Peyer's patch (tissue), 4 donors: ENCODE results near the gene GLRX5. TPM values are rescaled to one million over a fixed set of nuclear protein-coding genes. Genes with fewer than 3 reads are reported as not detected.
"Not testable (repeated sequence)": the region's sequence is repeated elsewhere in the genome, so short reads cannot be mapped to it uniquely, and the experiment has no call there.

ENCODE experiments used
- DNase-seq, 3 donors: peaks; one replicate each; pipeline ENCODE4 v3.0.0-alpha.2; 2017 to 2019
- H3K27ac ChIP-seq, 4 donors: fragments of 200-600 bp; sonication (generic); one replicate each; pipeline ENCODE4 v1.5.1; 2016 to 2019
- H3K27me3 ChIP-seq, 2 donors: fragments of 200-600 bp; sonication (generic); one replicate each; pipeline ENCODE4 v1.5.1; 2019
- H3K36me3 ChIP-seq, 3 donors: fragments of 200-600 bp; sonication (generic); one replicate each; pipeline ENCODE4 v1.5.1; 2016 to 2019
- H3K4me1 ChIP-seq, 4 donors: fragments of 200-600 bp; sonication (generic); one replicate each; pipeline ENCODE4 v1.5.1; 2016 to 2019
- H3K4me3 ChIP-seq, 4 donors: fragments of 200-600 bp; sonication (generic); 1 replicate in 3 of 4; 2 replicates in 1 of 4; pipeline ENCODE4 v1.5.1; 2016 to 2019; ENCODE audit warnings: mild to moderate bottlenecking in 1 of 4
- H3K9me3 ChIP-seq, 4 donors: fragments of 200-600 bp; sonication (generic); one replicate each; pipeline ENCODE4 v1.5.1; 2016 to 2019; ENCODE audit warnings: mild to moderate bottlenecking in 1 of 4
- POLR2A ChIP-seq, 2 donors: fragments of 450-650 bp; IDR thresholded peaks; one replicate each; pipeline ENCODE4 v1.5.1; 2017; ENCODE audit warnings: antibody characterized with exemption in 2 of 2, mild to moderate bottlenecking in 2 of 2, moderate library complexity in 2 of 2
- total RNA-seq, 4 donors: library from RNA; depleted of rRNA; stranded (reverse); fragments of >200 nt; gene quantifications; one replicate each; pipeline ENCODE4 v1.1.0, GENCODE V29; 2016
- TF ChIP-seq, protein P1 (sequence below), 6 experiments: fragments of 450-650 bp in 4 of 6; fragments of 200-600 bp in 2 of 6; sonication (generic) in 1 of 6; IDR thresholded peaks; one replicate each; pipeline ENCODE4 v1.5.1; 2017 to 2019; ENCODE audit warnings: antibody characterized with exemption in 6 of 6, mild to moderate bottlenecking in 3 of 6, moderate library complexity in 1 of 6

GLRX5 gene
- total RNA-seq, 4 donors from 2014 or later = 24.8 to 42.7 (median 29.5) TPM

DNA sequence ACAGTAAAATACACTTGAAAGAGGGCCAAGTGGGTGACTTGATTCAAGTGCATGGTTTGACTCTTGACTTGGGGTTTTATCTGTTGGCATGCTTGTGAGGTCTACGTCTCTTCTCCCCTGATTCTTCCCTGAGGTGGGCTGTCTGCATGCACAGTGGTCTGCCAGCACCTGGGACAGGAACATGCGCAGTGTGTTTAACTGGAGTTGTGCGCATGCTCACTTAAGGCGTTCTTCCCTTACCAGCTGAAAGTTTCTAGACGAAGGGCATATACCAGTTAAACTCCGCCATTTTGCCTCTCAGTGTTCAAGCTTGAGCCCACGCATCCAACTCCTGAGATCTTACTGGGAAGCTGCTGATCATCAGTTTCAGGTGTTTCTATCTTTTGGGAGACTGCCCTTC is 38.5 kb downstream of the GLRX5 start:
- H3K9me3 ChIP-seq = no peaks in the 10 kb centered on the region
- DNase-seq = no peak
- H3K4me3 ChIP-seq = no peak overlapping the region
- no peaks in the 10 kb centered on the region for H3K36me3 ChIP-seq
- no peaks in the 10 kb centered on the region for H3K4me1 ChIP-seq
- H3K27me3 ChIP-seq = no peaks in the 10 kb centered on the region
- TF ChIP-seq, protein P1, sequence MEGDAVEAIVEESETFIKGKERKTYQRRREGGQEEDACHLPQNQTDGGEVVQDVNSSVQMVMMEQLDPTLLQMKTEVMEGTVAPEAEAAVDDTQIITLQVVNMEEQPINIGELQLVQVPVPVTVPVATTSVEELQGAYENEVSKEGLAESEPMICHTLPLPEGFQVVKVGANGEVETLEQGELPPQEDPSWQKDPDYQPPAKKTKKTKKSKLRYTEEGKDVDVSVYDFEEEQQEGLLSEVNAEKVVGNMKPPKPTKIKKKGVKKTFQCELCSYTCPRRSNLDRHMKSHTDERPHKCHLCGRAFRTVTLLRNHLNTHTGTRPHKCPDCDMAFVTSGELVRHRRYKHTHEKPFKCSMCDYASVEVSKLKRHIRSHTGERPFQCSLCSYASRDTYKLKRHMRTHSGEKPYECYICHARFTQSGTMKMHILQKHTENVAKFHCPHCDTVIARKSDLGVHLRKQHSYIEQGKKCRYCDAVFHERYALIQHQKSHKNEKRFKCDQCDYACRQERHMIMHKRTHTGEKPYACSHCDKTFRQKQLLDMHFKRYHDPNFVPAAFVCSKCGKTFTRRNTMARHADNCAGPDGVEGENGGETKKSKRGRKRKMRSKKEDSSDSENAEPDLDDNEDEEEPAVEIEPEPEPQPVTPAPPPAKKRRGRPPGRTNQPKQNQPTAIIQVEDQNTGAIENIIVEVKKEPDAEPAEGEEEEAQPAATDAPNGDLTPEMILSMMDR (IDR thresholded peaks at IDR 0.05) = no peak
- no peak for TF ChIP-seq POLR2A (IDR thresholded peaks at IDR 0.05)
- H3K27ac ChIP-seq = no peak overlapping the region

DNA sequence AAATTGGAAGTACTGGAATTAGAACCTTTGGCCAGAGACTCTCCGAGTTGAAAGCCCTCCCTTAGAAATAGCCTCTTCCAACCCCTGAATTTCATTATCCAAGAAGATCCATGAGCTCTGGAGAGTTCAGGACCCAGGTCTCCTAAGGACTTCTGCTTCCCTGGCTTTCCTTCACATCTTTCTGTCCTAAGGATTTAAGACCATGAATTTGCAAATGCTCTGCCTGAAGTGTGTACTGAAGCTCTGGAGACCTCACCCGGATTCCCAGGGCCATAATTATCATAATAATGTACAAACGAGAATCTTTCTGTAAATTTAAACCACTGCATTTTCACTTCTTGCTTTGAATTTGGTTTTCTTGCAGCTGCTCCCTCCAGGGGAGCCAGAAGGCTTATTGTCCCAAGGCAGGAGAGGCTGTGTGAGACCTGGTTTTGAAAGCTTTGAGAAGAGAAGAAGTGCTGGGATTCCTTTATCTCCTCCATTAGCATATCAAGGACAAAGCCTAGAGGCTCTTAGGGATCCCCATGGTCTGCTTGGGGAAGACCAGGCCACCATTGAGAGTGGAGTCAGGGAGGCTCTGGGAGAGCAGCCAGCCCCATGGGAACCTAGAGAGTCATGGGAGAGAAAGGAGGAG is 41.1 kb downstream of the GLRX5 start:
- no peaks in the 10 kb centered on the region for H3K4me1 ChIP-seq
- H3K27me3 ChIP-seq = no peaks in the 10 kb centered on the region
- H3K9me3 ChIP-seq = no peaks in the 10 kb centered on the region
- TF ChIP-seq POLR2A (IDR thresholded peaks at IDR 0.05) = no peak
- TF ChIP-seq, protein P1 (IDR thresholded peaks at IDR 0.05) = no peak
- H3K4me3 ChIP-seq = no peak overlapping the region
- H3K27ac ChIP-seq = no peak overlapping the region
- no peaks in the 10 kb centered on the region for H3K36me3 ChIP-seq
- no peak for DNase-seq

DNA sequence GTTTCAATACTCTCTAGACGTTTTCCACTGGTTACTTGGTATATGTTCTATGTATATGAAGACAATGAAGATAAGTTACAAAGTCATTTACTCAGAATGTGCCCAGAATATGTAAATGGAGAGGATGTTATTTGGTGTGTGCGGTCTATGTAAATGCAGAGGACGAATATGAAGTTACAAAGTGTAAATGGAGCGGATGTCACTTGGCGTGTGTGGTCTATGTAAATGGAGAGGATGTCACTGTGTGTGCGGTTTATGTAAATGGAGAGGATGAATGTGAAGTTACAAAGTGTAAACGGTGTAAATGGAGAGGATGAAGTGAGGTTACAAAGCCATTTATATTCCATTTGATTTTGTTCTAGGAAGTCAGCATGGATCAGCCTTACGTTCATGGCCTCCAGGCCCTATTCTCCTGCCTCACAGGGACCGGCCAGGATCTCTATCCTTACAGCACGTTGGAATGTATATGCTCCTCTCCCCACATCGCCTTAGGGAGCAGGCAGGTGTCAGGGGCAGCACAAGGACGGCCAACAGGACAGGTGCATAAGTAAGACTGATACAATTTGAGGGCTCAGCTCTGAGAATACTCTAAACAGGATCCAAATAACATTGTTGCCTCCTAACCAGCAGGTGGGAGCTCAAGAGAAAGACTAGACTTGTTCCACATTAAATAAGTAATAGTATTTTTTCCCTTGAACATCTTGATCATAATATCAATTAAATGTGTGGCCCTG is 42.4 kb downstream of the GLRX5 start:
- Histone ChIP-seq H3K27ac (no peak overlapping the region), H3K36me3 (no peaks in the 10 kb centered on the region), H3K4me3 (no peak overlapping the region), H3K27me3 (no peaks in the 10 kb centered on the region), H3K9me3 (no peaks in the 10 kb centered on the region), H3K4me1 (no peaks in the 10 kb centered on the region)
- TF ChIP-seq POLR2A (IDR thresholded peaks at IDR 0.05) = no peak
- peak in 1 of 3 donors; percentile 47 for DNase-seq

DNA sequence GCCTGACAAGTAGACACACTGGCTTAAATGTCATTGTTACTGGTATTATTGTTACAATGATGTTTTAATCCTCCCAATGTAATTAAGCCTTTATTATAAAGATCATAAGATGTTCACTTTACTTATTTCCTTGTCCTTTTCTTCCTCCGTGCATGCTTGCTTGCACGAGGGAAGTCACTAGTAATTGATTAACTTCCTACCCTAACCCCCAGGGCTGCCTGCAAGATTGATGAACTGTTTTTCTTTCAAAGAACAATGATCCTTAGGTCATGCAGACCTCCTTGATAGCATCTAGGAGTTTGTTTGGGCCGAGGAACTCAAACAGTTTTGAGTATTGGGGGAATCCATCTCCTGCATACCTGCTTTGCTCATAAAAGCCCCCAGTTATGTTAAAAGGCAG is 43.0 kb downstream of the GLRX5 start:
- Histone ChIP-seq H3K27ac (no peak overlapping the region), H3K4me1 (no peaks in the 10 kb centered on the region), H3K36me3 (no peaks in the 10 kb centered on the region), H3K4me3 (no peak overlapping the region), H3K9me3 (no peaks in the 10 kb centered on the region), H3K27me3 (no peaks in the 10 kb centered on the region)
- no peak for TF ChIP-seq POLR2A (IDR thresholded peaks at IDR 0.05)
- TF ChIP-seq, protein P1 (IDR thresholded peaks at IDR 0.05) = no peak
- no peak for DNase-seq

DNA sequence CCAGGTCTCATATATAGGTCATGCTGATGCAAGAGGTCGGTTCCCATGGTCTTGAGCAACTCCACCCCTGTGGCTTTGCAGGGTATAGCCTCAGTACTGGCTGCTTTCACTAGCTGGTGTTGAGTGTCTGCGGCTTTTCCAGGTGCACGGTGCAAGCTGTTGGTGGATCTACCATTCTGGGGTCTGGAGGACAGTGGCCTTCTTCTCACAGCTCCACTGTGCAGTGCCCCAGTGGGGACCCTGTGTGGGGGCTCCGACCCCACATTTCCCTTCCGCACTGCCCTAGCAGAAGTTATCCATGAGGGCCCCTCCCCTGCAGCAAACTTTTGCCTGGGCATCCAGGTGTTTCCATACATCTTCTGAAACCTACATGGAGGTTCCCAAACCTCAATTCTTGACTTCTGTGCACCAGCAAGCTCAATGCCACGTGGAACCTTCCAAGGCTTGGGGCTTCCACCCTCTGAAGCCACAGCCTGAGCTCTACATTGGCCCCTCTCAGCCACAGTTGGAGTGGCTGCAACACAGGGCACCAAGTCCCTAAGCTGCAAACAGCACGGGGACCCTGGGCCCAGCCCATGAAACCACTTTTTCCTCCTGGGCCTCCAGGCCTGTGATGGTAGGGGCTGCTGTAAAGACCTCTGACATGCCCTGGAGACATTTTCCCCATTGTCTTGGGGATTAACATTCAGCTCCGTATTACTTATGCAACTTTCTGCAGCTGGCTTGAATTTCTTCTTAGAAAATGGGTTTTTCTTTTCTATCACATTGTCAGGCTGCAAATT is 49.2 kb downstream of the GLRX5 start:
- H3K4me3 ChIP-seq, H3K27me3 ChIP-seq, H3K36me3 ChIP-seq, DNase-seq, H3K4me1 ChIP-seq, H3K27ac ChIP-seq: not testable (repeated sequence)
- peaks cover 0 to 11% (median 0%) of the 10 kb centered on the region in 4 donors for H3K9me3 ChIP-seq

DNA sequence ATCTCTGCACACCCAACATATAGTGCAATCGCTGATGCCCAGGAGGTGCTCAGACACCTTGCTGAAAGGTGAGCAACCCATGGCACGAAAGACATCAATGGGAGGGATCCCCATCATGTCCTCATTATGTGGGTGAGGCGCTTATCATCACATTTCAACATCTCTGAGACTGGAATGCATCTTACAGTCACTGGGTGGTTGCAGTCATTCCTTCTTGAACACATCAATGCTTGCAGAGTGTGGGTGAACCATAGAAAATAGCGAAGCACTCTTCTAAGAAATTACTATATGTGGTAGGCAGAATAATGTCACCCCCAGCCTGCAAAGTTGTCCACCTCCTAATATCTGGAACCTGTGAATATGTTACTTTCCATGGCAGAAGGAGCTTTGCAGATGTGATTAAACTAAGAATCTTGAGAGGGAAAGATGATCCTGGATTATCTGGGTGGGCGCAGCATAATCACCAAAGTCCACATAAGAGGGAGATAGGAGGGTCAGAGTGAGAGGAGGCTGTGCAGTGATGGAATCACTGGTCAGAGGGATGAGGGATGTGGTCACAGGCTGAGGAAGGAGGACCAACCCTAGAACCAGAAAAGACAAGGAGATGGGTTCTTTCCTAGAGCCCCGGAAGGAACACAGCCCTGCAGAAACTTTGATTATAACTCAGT is 51.2 kb downstream of the GLRX5 start:
- no peak for DNase-seq
- Histone ChIP-seq H3K27me3 (no peaks in the 10 kb centered on the region), H3K4me1 (no peaks in the 10 kb centered on the region), H3K9me3 (peaks cover 0 to 11% (median 0%) of the 10 kb centered on the region in 4 donors), H3K36me3 (no peaks in the 10 kb centered on the region), H3K27ac (no peak overlapping the region), H3K4me3 (no peak overlapping the region)
- TF ChIP-seq POLR2A (IDR thresholded peaks at IDR 0.05) = no peak
- TF ChIP-seq, protein P1 (IDR thresholded peaks at IDR 0.05) = no peak

DNA sequence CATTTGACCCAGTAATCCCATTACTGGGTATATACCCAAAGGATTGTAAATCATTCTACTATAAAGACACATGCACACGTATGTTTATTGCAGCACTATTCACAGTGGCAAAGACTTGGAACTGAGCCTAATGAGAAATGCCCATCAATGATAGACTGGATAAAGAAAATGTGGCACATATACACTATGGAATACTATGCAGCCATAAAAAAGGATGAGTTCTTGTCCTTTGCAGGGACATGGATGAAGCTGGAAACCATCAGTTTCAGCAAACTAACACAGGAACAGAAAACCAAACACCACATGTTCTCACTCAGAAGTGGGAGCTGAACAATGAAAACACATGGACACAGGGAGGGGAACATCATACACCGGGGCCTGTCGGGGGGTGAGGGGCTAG is 56.3 kb downstream of the GLRX5 start:
- not testable (repeated sequence) for H3K9me3 ChIP-seq, H3K27me3 ChIP-seq, H3K4me1 ChIP-seq, H3K4me3 ChIP-seq, DNase-seq, H3K36me3 ChIP-seq, H3K27ac ChIP-seq
